SK-N-SH (cell line): ENCODE measurements around the gene DGKD. TPM values are rescaled to one million over a fixed set of nuclear protein-coding genes. Genes with fewer than 3 reads are reported as not detected.

Experiments
- CTCF ChIA-PET: fragments of 300-600, 350-600 bp; formaldehyde crosslinking; extraction: SDS; loops from one replicate; lab custom pipeline; 2021; lab: Yijun Ruan, JAX
- POLR2A ChIA-PET: fragments of 350-600 bp; sonication (Branson Sonifier 250); formaldehyde crosslinking; extraction: SDS; loops from one replicate; lab custom pipeline; 2020; ENCODE audit warnings: antibody characterized with exemption, inconsistent platforms; lab: Yijun Ruan, JAX
- DNase-seq: peaks from one replicate; pipeline ENCODE4 v3.0.0; 2012
- H2AFZ ChIP-seq: fragments of 200-600 bp; sonication (generic); 2 replicates; pipeline ENCODE4 v1.8.1; 2016; ENCODE audit warnings: antibody characterized with exemption, mild to moderate bottlenecking, low read depth
- H3F3A ChIP-seq: fragments of 200-600 bp; sonication (generic); replicated peaks from 2 replicates; pipeline ENCODE3; 2016; ENCODE audit warnings: antibody characterized with exemption, mild to moderate bottlenecking; ENCODE audit not compliant: insufficient read depth
- H3K27ac ChIP-seq, 2 experiments: fragments of 200-500 bp in 1 of 2; fragments of 200-600 bp in 1 of 2; sonication (Bioruptor generic) in 1 of 2; sonication (generic), shearing (Covaris generic) in 1 of 2; 2 replicates each; pipeline versions ENCODE4 v1.5.1 to v1.6.1; 2014 to 2016; ENCODE audit warnings: low read depth in 2 of 2, inconsistent platforms in 1 of 2, low read length in 1 of 2, mild to moderate bottlenecking in 1 of 2, mixed read lengths in 1 of 2
- H3K27me3 ChIP-seq: fragments of 200-600 bp; sonication (generic), shearing (Covaris generic); 2 replicates; pipeline ENCODE4 v1.6.1; 2016; ENCODE audit warnings: mixed run types; ENCODE audit not compliant: insufficient read depth
- H3K36me3 ChIP-seq, 2 experiments: fragments of 200-500 bp in 1 of 2; fragments of 200-600 bp in 1 of 2; sonication (Bioruptor generic) in 1 of 2; sonication (generic) in 1 of 2; replicated peaks in 1 of 2; 2 replicates each; pipeline versions ENCODE3 to v1.5.1; 2014 to 2016; ENCODE audit warnings: low read length in 1 of 2, mild to moderate bottlenecking in 1 of 2; ENCODE audit not compliant: insufficient read depth in 2 of 2, control insufficient read depth in 1 of 2
- H3K4me1 ChIP-seq, 2 experiments: fragments of 200-500 bp in 1 of 2; fragments of 200-600 bp in 1 of 2; sonication (Bioruptor generic) in 1 of 2; sonication (generic), shearing (Covaris generic) in 1 of 2; 2 replicates each; pipeline versions ENCODE4 v1.5.1 to v1.6.1; 2014 to 2016; ENCODE audit warnings: low read depth in 1 of 2, low read length in 1 of 2, mixed run types in 1 of 2; ENCODE audit not compliant: insufficient read depth in 2 of 2, control insufficient read depth in 1 of 2
- H3K4me2 ChIP-seq: fragments of 200-600 bp; sonication (generic), shearing (Covaris generic); 2 replicates; pipeline ENCODE4 v1.6.1; 2017; ENCODE audit warnings: mixed run types
- H3K4me3 ChIP-seq, 2 experiments: fragments of 200-500 bp in 1 of 2; fragments of 200-600 bp in 1 of 2; sonication (Bioruptor generic) in 1 of 2; sonication (generic), shearing (Covaris generic) in 1 of 2; 2 replicates each; pipeline versions ENCODE4 v1.5.1 to v1.8.1; 2014 to 2016; ENCODE audit warnings: low read depth in 2 of 2, inconsistent platforms in 1 of 2, low read length in 1 of 2, mild to moderate bottlenecking in 1 of 2, mixed read lengths in 1 of 2, moderate library complexity in 1 of 2
- H3K79me2 ChIP-seq: fragments of 200-600 bp; sonication (generic); 2 replicates; pipeline ENCODE4 v1.8.1; 2017; ENCODE audit warnings: mild to moderate bottlenecking; ENCODE audit not compliant: insufficient read depth
- H3K9ac ChIP-seq: fragments of 200-600 bp; sonication (generic); 2 replicates; pipeline ENCODE4 v1.6.1; 2017; ENCODE audit warnings: mixed run types
- H3K9me2 ChIP-seq: fragments of 200-600 bp; sonication (generic); 2 replicates; pipeline ENCODE4 v1.6.1; 2017; ENCODE audit warnings: mixed run types
- H3K9me3 ChIP-seq: fragments of 200-600 bp; sonication (generic); 2 replicates; pipeline ENCODE4 v1.6.1; 2017; ENCODE audit warnings: mixed run types, mild to moderate bottlenecking, moderate library complexity
- H4K20me1 ChIP-seq: fragments of 200-600 bp; sonication (generic); 2 replicates; pipeline ENCODE4 v1.6.1; 2017; ENCODE audit warnings: mild to moderate bottlenecking, mixed run types; ENCODE audit not compliant: insufficient read depth
- CHD2 ChIP-seq: fragments of 150-350 bp; IDR thresholded peaks from 2 replicates; pipeline ENCODE4 v1.6.1; 2018; ENCODE audit warnings: low read length; ENCODE audit not compliant: partially characterized antibody
- ELF1 ChIP-seq: IDR thresholded peaks from 2 replicates; pipeline ENCODE4 v1.4.0; 2012
- EP300 ChIP-seq, 2 experiments: IDR thresholded peaks; 2 replicates each; pipeline versions ENCODE4 v1.4.0 to v1.6.1; 2012; ENCODE audit warnings: borderline replicate concordance in 1 of 2, low read depth in 1 of 2, low read length in 1 of 2
- FOSL2 ChIP-seq: IDR thresholded peaks from 2 replicates; pipeline ENCODE4 v1.4.0; 2012; ENCODE audit warnings: low read depth, mild to moderate bottlenecking, moderate library complexity, borderline replicate concordance
- FOXJ3 ChIP-seq: sonication (generic); formaldehyde crosslinking; IDR thresholded peaks from 2 replicates; pipeline ENCODE4 v1.5.1; 2020; ENCODE audit warnings: mild to moderate bottlenecking, missing genetic modification reagents
- GABPA ChIP-seq: IDR thresholded peaks from 2 replicates; pipeline ENCODE4 v1.4.0; 2012; ENCODE audit warnings: low read depth, mild to moderate bottlenecking
- GATA2 ChIP-seq: sonication (generic); formaldehyde crosslinking; IDR thresholded peaks from 2 replicates; pipeline ENCODE4 v1.5.0; 2020; ENCODE audit warnings: mild to moderate bottlenecking, missing genetic modification reagents
- IRF3 ChIP-seq: fragments of 150-350 bp; IDR thresholded peaks from 2 replicates; pipeline ENCODE4 v1.6.1; 2016; ENCODE audit warnings: mild to moderate bottlenecking, low read depth, low read length
- MXI1 ChIP-seq: IDR thresholded peaks from 2 replicates; pipeline ENCODE4 v1.6.1; 2012; ENCODE audit warnings: mild to moderate bottlenecking, low read depth, low read length, improper control_type of control experiment
- NFIC ChIP-seq: IDR thresholded peaks from 2 replicates; pipeline ENCODE4 v1.4.0; 2012; ENCODE audit warnings: borderline replicate concordance
- POLR2AphosphoS5 ChIP-seq: IDR thresholded peaks from 2 replicates; pipeline ENCODE4 v1.6.1; 2012; ENCODE audit warnings: low read depth, low read length
- RFX5 ChIP-seq: IDR thresholded peaks from 2 replicates; pipeline ENCODE4 v1.6.1; 2012; ENCODE audit warnings: mild to moderate bottlenecking, improper control_type of control experiment, low read length
- RXRA ChIP-seq: IDR thresholded peaks from 2 replicates; pipeline ENCODE4 v1.4.0; 2012; ENCODE audit warnings: low read depth, mild to moderate bottlenecking, borderline replicate concordance
- TAF1 ChIP-seq: IDR thresholded peaks from 2 replicates; pipeline ENCODE4 v1.6.1; 2012; ENCODE audit warnings: low read depth, mild to moderate bottlenecking, low read length, moderate library complexity, borderline replicate concordance
- YY1 ChIP-seq: IDR thresholded peaks from 2 replicates; pipeline ENCODE4 v1.4.0; 2012; ENCODE audit warnings: low read depth, mild to moderate bottlenecking
- WGBS: methylation state at CpG from one replicate; pipeline ENCODE4 v1.1.6; 2017; ENCODE audit warnings: low lambda C conversion rate; 5-methylcytosine and 5-hydroxymethylcytosine counted together
- polyA plus RNA-seq, 3 experiments: library from polyadenylated mRNA; depleted of rRNA; stranded (reverse); fragments of >200 nt; gene quantifications; 2 replicates each; pipeline ENCODE4 v1.2.3, GENCODE V29; 2012
- TF ChIP-seq, protein P1 (sequence below): fragments of 200-600 bp; sonication (generic); IDR thresholded peaks from 2 replicates; pipeline ENCODE4 v1.6.1; 2017; ENCODE audit warnings: antibody characterized with exemption, mild to moderate bottlenecking, moderate library complexity
- TF ChIP-seq, protein P2 (sequence below): IDR thresholded peaks from 2 replicates; pipeline ENCODE4 v1.4.0; 2012; ENCODE audit warnings: low read depth

Gene DGKD
- polyA plus RNA-seq, 1 of the 3 experiments (the other 2 are of a cell fraction) = 21.7 TPM

DNA sequence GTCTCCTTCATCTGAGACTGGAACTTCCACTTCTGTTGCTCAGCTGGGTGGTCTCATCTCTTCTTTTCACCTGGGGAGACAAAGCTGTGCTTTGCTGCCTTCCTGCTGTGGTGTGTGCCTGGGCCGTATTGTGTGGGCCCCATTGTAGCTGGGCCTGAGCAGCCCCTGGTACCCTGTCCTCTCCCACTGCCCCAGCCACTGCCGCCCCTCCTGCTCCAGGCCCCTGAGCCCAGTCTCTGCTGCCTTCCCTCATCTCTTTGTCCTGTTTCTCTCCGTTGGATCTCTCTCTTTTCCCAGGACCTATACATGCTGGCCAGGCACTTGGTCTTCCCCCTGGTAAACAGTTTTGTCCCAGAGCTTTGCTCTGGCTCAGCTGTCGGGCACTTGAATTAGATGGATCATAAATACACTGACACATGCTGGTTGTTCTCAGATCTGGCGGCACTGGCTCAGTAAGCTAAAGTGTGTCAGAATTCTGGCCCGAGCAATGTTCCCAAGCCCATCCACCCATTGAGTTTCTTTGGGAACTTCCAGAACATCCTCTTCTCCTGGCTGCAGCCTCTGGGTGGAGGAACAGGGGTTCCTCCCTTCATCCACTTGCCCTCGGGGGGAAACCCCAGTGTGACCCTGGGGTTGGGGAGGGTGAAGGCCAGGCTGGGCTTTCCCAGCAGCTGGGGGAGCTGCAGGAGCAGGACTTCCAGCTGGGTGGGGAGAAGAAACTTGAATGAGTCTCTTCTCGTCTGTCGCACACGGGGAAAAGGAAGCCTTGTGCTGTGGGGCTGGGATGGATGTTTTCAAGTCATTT lies 99.0 kb downstream of the DGKD start:
- H3K36me3 ChIP-seq = peaks cover 3 to 57% of the 10 kb centered on the region in 2 experiments
- H3F3A ChIP-seq = no peaks in the 10 kb centered on the region
- WGBS = 94% methylated on average over 10 of the region's 10 CpGs
- no peak overlapping the region for H3K9ac ChIP-seq
- H2AFZ ChIP-seq = no peak overlapping the region
- no peak for DNase-seq
- no peaks in the 10 kb centered on the region for H3K4me1 ChIP-seq
- no peak for TF ChIP-seq CHD2
- TF ChIP-seq RXRA = no peak
- TF ChIP-seq EP300 (IDR thresholded peaks at IDR 0.05; ENCODE audit: borderline replicate concordance in 1 of 2, low read depth in 1 of 2, low read length in 1 of 2) = no peak
- no peak for TF ChIP-seq RFX5
- TF ChIP-seq, protein P1, sequence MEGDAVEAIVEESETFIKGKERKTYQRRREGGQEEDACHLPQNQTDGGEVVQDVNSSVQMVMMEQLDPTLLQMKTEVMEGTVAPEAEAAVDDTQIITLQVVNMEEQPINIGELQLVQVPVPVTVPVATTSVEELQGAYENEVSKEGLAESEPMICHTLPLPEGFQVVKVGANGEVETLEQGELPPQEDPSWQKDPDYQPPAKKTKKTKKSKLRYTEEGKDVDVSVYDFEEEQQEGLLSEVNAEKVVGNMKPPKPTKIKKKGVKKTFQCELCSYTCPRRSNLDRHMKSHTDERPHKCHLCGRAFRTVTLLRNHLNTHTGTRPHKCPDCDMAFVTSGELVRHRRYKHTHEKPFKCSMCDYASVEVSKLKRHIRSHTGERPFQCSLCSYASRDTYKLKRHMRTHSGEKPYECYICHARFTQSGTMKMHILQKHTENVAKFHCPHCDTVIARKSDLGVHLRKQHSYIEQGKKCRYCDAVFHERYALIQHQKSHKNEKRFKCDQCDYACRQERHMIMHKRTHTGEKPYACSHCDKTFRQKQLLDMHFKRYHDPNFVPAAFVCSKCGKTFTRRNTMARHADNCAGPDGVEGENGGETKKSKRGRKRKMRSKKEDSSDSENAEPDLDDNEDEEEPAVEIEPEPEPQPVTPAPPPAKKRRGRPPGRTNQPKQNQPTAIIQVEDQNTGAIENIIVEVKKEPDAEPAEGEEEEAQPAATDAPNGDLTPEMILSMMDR = no peak
- no peak for TF ChIP-seq TAF1
- TF ChIP-seq FOSL2 = no peak
- TF ChIP-seq NFIC = no peak
- no peak for TF ChIP-seq POLR2AphosphoS5
- TF ChIP-seq, protein P2, sequence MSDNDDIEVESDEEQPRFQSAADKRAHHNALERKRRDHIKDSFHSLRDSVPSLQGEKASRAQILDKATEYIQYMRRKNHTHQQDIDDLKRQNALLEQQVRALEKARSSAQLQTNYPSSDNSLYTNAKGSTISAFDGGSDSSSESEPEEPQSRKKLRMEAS = no peak
- TF ChIP-seq ELF1 = no peak
- TF ChIP-seq MXI1 = no peak
- no peak for TF ChIP-seq GABPA
- no peak for TF ChIP-seq IRF3
- TF ChIP-seq GATA2 = no peak
- TF ChIP-seq FOXJ3 (CRISPR knock-in tag) = no peak
- TF ChIP-seq YY1 = no peak
- ChIA-PET POLR2A (no interaction called here), CTCF (interaction anchor here (1.2 to 1.6 kb wide), 3 partner anchors 9 to 259 kb away, joined by 3 to 8 read pairs (median 4); no protein-coding TSS in a partner anchor)
- no peak overlapping the region for H3K27ac ChIP-seq
- no peak overlapping the region for H3K4me2 ChIP-seq
- no peaks in the 10 kb centered on the region for H4K20me1 ChIP-seq
- H3K9me3 ChIP-seq = no peaks in the 10 kb centered on the region
- no peak overlapping the region for H3K4me3 ChIP-seq
- H3K9me2 ChIP-seq = no peaks in the 10 kb centered on the region
- H3K79me2 ChIP-seq = no peaks in the 10 kb centered on the region
- no peaks in the 10 kb centered on the region for H3K27me3 ChIP-seq
